Mucosa of stomach (tissue), 1 donor: Measurements from ENCODE around the gene CSTF3.
"Not testable (repeated sequence)": the region's sequence is repeated elsewhere in the genome, so short reads cannot be mapped to it uniquely, and the experiment has no call there.

ENCODE experiments used
- H3K27me3 ChIP-seq: one replicate; pipeline ENCODE4 v1.7.0; 2013; ENCODE audit warnings: mild to moderate bottlenecking, low read length; ENCODE audit not compliant: control insufficient read depth, insufficient read depth
- H3K36me3 ChIP-seq: one replicate; pipeline ENCODE4 v1.7.0; 2013; ENCODE audit warnings: low read length; ENCODE audit not compliant: control insufficient read depth, insufficient read depth
- H3K4me1 ChIP-seq: one replicate; pipeline ENCODE4 v1.7.0; 2013; ENCODE audit warnings: mild to moderate bottlenecking, low read length; ENCODE audit not compliant: control insufficient read depth, insufficient read depth
- H3K4me3 ChIP-seq: one replicate; pipeline ENCODE4 v1.7.0; 2013; ENCODE audit warnings: low read length
- H3K9ac ChIP-seq: one replicate; pipeline ENCODE4 v1.7.0; 2013; ENCODE audit warnings: mild to moderate bottlenecking, low read length, moderate library complexity
- H3K9me3 ChIP-seq: one replicate; pipeline ENCODE4 v1.7.0; 2013; ENCODE audit warnings: mild to moderate bottlenecking, low read length, moderate library complexity; ENCODE audit not compliant: control insufficient read depth
- donor health status: Pancreatic carcinoma.

CSTF3 gene

DNA sequence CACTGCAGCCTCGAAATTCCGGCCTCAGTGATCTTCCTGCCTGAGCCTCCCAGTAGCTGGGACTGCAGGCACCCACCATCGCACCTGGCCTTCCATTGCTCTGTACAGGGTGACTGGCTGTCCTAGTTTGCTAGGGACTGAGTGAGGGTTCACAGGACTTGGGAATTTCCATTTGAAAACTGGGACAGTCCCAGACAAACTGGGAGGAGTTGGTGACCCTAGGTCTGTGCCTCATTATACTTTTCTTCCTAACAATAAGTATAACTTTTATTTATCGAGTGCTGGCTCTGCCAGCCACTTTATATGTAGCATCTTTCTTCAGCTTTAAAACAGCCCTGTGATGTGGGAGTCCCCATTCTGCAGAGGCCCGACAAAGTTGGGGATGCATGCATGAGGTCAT is 96.4 kb downstream of the CSTF3 start:
- Histone ChIP-seq H3K9me3 (no peaks in the 10 kb centered on the region), H3K4me3 (no peak overlapping the region), H3K36me3 (no peaks in the 10 kb centered on the region), H3K9ac (no peak overlapping the region), H3K27me3 (no peaks in the 10 kb centered on the region), H3K4me1 (peaks cover 4% of the 10 kb centered on the region)

DNA sequence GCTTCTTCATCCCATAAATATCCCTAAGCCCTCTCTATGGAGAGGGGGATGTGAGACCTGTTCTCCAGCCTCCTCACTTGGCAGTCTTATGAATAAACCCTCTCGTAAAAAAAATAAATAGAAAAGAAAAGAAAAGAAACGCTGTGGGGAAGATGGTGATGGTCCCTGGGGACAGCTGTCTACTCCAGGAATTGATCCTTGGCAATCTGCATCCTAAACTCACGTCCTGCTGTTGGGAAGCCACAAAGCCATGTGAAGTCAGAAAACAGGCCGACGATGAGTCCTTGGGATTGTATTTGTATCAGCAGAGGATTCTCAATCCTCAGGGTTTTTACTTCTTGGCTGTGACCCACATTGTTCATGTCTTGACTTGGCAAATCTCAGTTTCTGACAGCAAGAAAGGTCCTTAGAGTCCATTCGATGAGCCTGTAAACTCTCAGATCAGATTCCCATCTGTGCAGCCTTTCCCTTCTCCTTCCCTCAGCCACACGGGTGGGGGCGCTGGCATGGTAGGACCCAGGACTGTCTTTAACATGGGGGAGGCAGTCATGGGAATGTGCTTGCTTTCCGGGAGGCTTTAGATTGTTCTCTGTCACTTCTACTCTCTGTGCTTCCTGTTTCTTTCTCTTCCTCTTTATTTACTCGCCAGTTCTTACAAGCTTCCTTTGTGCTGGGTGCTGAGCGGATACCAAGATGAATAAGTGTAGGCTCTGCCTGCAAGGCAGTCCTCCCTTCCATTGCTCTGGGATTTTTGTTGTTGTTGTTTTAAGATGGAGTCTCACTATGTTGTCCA is 97.1 kb downstream of the CSTF3 start:
- Histone ChIP-seq H3K27me3 (no peaks in the 10 kb centered on the region), H3K4me1 (peaks cover 4% of the 10 kb centered on the region), H3K9me3 (no peaks in the 10 kb centered on the region), H3K4me3 (no peak overlapping the region), H3K9ac (no peak overlapping the region), H3K36me3 (no peaks in the 10 kb centered on the region)

DNA sequence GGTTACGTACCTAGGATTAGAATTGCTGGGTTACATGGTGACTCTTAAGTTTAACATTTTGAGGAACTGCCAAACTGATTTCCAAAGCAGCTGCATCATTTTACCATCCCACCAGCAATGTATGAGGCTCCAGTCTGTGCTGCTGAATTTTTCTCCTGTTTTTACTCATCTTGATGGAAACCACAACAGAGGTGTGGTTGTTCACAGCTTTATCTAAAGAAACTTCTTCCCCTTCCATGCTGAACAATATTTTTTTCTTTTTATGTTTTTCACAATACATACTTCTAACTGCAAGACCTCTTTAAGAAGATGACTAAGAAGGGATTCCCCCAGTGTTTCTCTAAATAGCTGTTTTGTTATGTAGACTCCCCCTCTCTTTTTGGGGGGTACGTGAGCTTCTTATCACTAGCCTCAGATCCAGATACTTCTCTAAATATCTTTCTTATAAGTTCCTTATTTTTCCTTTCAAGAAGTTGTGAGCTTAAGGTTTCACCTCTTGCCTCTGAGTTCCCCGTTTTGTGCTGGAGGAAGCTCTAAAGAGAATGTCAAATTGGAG is 97.9 kb downstream of the CSTF3 start:
- Histone ChIP-seq H3K4me3 (no peak overlapping the region), H3K36me3 (no peaks in the 10 kb centered on the region), H3K9me3 (no peaks in the 10 kb centered on the region), H3K4me1 (peaks cover 4% of the 10 kb centered on the region), H3K27me3 (no peaks in the 10 kb centered on the region), H3K9ac (no peak overlapping the region)

DNA sequence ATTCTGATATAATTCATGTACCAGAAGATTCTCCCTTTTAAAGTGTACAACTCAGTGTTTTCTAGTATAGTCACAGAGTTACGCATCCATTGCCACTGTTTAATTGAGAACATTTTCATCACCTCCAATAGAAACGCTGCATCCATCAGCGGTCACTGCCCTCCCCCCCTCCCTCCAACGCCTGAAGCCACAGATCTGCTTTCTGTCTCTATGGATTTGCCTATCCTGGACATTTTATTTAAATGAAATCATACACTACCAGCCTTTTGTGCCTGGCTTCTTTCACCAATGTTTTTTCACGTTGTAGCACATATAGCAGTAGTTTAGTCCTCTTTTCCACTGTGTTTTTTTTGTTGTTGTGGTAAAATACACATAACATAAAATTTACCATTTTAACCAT is 99.1 kb downstream of the CSTF3 start:
- Histone ChIP-seq H3K4me1 (peaks cover 4% of the 10 kb centered on the region), H3K4me3 (no peak overlapping the region), H3K9me3 (no peaks in the 10 kb centered on the region), H3K36me3 (no peaks in the 10 kb centered on the region), H3K27me3 (no peaks in the 10 kb centered on the region), H3K9ac (no peak overlapping the region)

DNA sequence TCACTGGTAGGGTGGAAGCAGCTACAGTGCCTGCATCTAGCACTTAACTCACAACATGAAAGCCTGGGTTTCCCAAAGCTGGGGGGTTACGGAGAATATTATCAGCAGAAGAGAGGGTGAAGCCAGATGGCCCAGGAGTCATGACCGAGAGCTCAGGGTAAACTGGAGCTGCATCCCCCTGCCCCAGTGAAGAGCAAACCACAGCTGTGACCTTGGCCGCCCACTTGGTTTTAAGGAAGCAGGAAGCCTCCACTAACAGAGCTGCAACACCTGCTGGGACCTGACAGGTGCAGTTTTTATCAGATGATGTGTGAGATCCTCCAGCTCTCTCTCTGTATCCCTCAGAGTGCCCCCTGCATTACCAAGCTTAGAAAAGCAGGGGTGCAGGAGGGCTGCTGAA is 101.0 kb downstream of the CSTF3 start:
- Histone ChIP-seq H3K9me3 (no peaks in the 10 kb centered on the region), H3K4me1 (peaks cover 4% of the 10 kb centered on the region), H3K36me3 (no peaks in the 10 kb centered on the region), H3K9ac (no peak overlapping the region), H3K4me3 (no peak overlapping the region), H3K27me3 (no peaks in the 10 kb centered on the region)

DNA sequence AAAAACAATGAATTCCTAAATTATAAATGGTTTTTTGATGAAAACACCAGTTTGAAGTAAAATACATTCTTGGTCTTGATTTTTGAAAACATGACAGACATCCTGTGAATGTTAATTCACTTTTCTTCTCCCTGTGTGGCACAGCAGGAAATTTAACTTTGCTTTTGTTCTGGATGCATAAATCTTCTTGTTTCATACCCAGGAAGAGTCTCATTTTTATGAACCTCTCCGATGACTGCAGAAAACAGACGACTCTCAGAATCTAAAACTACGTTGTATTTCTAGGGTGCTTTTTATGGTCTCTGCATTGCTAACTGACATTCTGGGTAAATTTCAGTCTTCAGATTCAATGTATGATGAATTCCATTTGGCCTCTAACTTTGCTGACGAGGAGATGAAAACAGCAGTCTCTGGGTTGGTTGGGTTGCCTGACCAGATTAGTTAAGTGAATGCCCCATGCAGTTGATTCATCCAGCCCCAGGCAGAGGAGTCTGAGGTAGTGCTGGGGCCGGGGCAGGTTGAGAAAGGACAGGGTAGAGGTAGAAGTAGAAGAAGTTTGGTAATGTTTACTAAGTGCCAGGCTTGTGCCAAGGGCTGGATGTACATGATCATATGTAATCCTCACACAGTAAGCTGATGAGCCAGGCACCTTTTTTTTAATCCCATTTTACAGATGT is 101.8 kb downstream of the CSTF3 start:
- Histone ChIP-seq H3K27me3 (no peaks in the 10 kb centered on the region), H3K9ac (no peak overlapping the region), H3K9me3 (no peaks in the 10 kb centered on the region), H3K4me1 (peaks cover 4% of the 10 kb centered on the region), H3K36me3 (no peaks in the 10 kb centered on the region), H3K4me3 (no peak overlapping the region)

DNA sequence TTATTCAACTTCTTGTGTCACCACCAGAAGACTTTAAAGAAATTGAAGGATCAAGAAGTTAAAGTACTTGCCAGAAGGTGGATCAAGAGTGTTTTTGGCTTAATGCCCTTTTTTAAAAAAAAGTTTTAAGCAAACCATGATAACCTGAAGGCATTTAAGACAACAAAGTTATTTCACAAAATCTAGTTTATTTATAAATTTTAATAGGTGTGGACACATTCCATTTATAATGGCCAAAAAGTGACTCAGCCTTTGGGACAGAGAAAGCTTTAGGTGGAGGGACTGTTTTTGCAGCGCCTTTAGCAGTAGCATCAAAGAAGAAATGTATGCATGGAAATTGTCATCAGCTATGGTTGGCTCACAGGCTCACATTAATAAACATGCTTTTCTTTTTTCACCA is 104.0 kb downstream of the CSTF3 start:
- no peaks in the 10 kb centered on the region for H3K36me3 ChIP-seq
- H3K4me3 ChIP-seq, result no peak overlapping the region
- no peaks in the 10 kb centered on the region for H3K27me3 ChIP-seq
- no peak overlapping the region for H3K9ac ChIP-seq
- H3K9me3 ChIP-seq, result no peaks in the 10 kb centered on the region
- peaks cover 4% of the 10 kb centered on the region for H3K4me1 ChIP-seq

DNA sequence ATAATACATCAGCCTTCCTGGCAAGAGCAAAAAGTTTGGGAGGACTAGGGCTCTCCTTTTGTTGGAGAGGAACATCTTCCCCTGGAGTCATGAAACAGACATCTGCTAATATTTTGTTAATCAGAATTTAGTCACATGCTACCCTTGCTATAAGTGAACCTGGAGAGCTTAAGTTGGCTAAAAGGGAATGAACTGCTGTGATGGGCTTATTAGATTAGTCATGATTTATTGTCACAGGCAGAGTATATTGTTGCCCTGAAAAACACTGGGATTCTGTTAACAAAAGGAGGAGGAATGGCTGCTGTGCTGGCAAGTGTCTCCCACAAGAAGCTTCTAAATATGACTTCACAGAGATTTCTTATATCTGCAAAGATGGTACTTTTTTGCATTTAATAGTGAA is 105.9 kb downstream of the CSTF3 start:
- no peaks in the 10 kb centered on the region for H3K4me1 ChIP-seq
- H3K9ac ChIP-seq, result no peak overlapping the region
- no peaks in the 10 kb centered on the region for H3K36me3 ChIP-seq
- H3K4me3 ChIP-seq, result no peak overlapping the region
- H3K27me3 ChIP-seq, result no peaks in the 10 kb centered on the region
- no peaks in the 10 kb centered on the region for H3K9me3 ChIP-seq

DNA sequence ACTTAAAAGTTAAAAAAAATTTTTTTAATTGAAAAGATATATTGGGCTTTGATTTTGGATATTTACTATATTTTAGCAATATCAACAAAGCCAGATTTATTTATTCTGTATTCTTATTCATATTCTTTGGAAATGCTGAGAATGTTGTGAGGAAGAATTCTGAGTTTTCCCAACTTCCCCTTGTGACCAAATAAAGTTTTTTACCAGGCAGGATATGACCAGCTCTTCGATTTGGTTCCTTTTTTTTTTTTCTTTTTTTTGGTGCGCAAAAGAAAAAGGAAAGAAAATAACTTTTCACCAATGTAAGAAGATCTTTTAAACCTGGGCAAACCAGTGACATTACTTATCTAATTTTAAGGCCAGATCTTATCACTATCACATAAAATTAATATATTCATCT is 109.0 kb downstream of the CSTF3 start:
- Histone ChIP-seq H3K9me3 (no peaks in the 10 kb centered on the region), H3K4me1 (no peaks in the 10 kb centered on the region), H3K4me3 (no peak overlapping the region), H3K9ac (no peak overlapping the region), H3K36me3 (no peaks in the 10 kb centered on the region), H3K27me3 (no peaks in the 10 kb centered on the region)

DNA sequence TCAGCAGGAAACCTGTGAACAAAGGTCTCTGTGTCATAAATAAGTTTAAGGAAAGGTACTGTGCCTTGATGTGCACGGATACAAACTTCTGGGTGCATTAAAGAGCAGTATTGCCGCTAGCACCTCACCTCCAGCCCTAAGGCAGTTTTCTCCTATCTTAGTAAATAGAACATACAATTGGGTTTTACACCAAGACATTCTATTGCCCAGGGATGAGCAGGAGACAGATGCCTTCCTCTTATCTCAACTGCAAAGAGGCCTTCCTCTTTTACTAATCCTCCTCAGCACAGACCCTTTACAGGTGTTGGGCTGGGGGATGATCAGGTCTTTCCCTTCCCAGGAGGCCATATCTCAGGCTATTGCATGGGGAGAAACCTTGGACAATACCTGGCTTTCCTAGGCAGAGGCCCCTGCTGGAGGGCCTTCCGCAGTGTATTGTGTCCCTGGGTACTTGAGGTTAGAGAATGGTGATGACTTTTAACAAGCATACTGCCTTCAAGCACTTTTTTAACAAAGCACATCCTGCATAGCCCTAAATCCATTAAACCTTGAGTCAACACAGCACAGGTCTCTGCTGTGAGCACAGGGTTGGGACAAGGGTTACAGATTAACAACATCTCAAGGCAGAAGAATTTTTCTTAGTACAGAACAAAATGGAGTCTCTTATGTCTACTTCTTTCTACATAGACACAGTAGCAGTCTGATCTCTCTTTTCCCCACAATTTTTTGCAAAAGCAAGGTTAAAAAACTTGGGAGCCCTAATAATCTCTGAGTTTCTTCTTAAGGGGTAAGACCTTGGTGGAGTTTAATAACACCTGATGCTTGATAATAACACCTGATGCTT is 111.5 kb downstream of the CSTF3 start:
- not testable (repeated sequence) for H3K4me1 ChIP-seq, H3K36me3 ChIP-seq, H3K27me3 ChIP-seq, H3K9me3 ChIP-seq, H3K9ac ChIP-seq, H3K4me3 ChIP-seq

DNA sequence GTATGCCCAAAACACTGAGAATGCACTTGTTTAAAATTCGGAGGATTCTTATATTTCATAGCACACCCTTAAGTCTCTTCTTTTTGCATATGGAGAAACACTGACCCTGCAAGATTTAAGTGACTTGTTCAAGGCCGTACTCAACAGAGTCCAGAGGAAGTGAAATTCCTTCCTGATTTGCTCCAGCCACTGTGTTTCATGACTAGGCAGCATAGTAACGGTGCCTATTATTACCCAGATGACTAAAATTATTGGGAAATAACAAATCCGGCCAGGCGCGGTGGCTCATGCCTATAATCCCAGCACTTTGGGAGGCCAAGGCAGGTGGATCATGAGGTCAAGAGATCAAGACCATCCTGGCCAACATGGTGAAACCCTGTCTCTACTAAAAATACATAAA is 112.6 kb downstream of the CSTF3 start:
- not testable (repeated sequence) for H3K36me3 ChIP-seq, H3K9ac ChIP-seq, H3K4me1 ChIP-seq, H3K9me3 ChIP-seq, H3K4me3 ChIP-seq, H3K27me3 ChIP-seq
